Fibroblast of villous mesenchyme (primary cell): ENCODE results near the gene LLGL2. TPM values are rescaled to one million over a fixed set of nuclear protein-coding genes. Genes with fewer than 3 reads are reported as not detected.

Experiments used
- DNase-seq: peaks from one replicate; pipeline ENCODE4 v3.0.0-alpha.2; 2010; ENCODE audit warnings: low read depth
- H3K4me3 ChIP-seq: 2 replicates; pipeline ENCODE4 v1.5.1; 2011; ENCODE audit warnings: low read depth, mild to moderate bottlenecking, low read length
- CTCF ChIP-seq: IDR thresholded peaks from 2 replicates; pipeline ENCODE4 v1.5.1; 2012; ENCODE audit warnings: low read depth, mild to moderate bottlenecking, low read length; ENCODE audit not compliant: insufficient read depth
- total RNA-seq: library from RNA; depleted of rRNA; stranded (reverse); fragments of >200 nt; gene quantifications from 2 replicates; pipeline ENCODE4 v1.2.3, GENCODE V29; 2012

The LLGL2 gene
- total RNA-seq, 1 donor: 2.2 TPM

DNA sequence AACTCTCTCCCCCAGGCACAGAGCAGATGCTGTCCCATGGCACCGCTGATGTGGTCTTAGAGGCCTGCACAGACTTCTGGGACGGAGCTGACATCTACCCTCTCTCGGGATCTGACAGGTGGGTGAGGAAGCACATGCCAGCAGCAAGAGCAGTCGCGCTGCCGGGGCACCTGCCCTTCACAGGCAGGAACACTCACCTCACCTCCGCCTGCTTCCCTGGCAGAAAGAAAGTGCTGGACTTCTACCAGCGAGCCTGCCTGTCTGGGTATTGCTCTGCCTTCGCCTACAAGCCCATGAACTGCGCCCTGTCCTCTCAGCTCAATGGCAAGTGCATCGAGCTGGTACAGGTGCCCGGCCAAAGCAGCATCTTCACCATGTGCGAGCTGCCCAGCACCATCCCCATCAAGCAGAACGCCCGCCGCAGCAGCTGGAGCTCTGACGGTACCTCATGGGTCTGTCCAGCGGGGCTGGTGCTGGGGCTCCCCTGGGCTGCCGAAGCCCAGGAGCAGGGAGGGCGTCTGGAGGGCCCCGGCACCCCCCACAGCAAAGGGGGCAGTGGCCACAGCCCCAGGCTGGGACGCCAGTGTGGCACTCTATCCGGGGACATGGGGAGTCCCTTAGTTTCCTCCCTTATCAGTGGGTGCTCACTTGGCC lies 31.9 kb upstream of the LLGL2 start:
- no peak for TF ChIP-seq CTCF
- no peak overlapping the region for H3K4me3 ChIP-seq
- DNase-seq: no peak

- no peak for DNase-seq
- TF ChIP-seq CTCF: no peak
- no peak overlapping the region for H3K4me3 ChIP-seq
Measured at GRCh38 chr17:75494326-75494877, 31.1 kb upstream of the LLGL2 start.

GRCh38 chr17:75496005-75496404 lies 29.5 kb upstream of the LLGL2 start:
- no peak for DNase-seq
- H3K4me3 ChIP-seq: no peak overlapping the region
- no peak for TF ChIP-seq CTCF

DNA sequence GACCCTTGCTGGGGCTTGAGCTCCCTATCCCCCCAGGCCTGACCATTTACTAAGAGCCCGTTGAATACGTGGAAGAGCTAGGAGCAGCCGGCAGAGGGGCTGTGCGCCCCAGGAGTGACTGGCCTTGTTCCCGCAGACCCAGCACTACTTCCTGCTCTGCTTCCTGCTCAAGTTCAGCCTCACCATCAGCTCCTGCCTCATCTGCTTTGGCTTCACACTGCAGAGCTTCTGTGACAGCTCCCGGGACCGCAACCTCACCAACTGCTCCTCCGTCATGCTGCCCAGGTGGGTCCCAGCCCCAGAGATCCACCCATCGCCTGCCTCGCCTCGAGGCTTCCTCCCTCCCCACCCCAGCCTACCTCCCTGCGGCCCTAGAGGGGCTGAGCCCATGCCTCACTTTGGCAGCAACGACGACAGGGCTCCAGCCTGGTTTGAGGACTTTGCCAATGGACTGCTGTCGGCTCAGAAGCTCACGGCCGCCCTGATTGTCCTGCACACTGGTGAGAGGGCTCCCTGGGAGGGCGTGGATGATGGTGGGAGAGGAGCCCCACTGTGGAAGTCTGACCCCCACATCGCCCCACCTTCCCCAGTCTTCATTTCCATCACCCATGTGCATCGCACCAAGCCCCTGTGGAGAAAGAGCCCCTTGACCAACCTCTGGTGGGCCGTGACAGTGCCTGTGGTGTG lies 27.3 kb upstream of the LLGL2 start:
- DNase-seq: no peak
- no peak for TF ChIP-seq CTCF
- no peak overlapping the region for H3K4me3 ChIP-seq

GRCh38 chr17:75498726-75499213 lies 26.7 kb upstream of the LLGL2 start:
- no peak for TF ChIP-seq CTCF
- no peak for DNase-seq
- H3K4me3 ChIP-seq: no peak overlapping the region

DNA sequence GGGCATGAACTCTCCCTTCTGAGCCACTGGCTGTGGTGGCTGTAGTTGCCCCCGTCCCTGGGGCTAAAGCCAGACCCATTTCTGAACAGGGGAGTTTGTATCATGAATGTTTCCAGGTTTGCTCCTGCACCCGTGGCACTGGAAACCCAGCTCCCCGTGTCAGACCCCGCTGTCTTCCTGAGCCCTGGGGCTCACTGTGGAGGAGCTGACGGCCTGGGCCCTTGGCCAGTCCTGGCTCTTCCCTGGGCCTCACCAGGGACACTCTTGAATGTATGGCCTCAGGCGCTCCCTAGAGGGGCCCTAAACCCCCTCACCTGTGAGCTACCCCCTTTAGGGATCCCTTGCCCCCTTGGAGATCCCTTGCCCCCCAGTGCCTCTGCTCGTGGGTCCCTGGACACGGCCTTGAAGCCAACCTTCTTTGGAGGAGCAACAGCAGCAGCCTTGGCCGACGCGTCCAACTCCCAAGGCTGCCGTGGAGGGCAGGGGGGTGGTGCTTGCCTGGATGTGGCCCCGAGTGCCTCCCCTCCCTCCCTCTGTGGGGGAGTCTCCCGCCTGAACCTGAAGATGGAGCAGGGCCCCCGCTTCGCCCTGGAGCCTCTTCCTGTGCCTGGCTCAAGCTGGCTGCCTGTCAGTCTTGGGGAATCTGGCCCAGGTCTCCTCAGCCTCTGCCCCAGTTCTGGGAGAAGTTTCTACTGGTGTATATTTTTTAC lies 26.0 kb upstream of the LLGL2 start:
- no peak for TF ChIP-seq CTCF
- DNase-seq: no peak
- no peak overlapping the region for H3K4me3 ChIP-seq
